Measurements from ENCODE around the gene GNAT1.

The GNAT1 gene

GRCh38 chr3:50167069-50167840 lies 24.2 kb upstream of the GNAT1 start:
- no peak for TF ChIP-seq CTCF (IDR thresholded peaks at IDR 0.05; ENCODE audit: borderline replicate concordance, insufficient read depth, low read depth, low read length)
- H3K4me3 ChIP-seq (ENCODE audit: low read depth, low read length) = no peak overlapping the region

- no peak for TF ChIP-seq CTCF (IDR thresholded peaks at IDR 0.05; ENCODE audit: borderline replicate concordance, insufficient read depth, low read depth, low read length)
- H3K4me3 ChIP-seq (ENCODE audit: low read depth, low read length) = no peak overlapping the region
Observed at GRCh38 chr3:50167841-50168209, 23.6 kb upstream of the GNAT1 start.

- no peak overlapping the region for H3K4me3 ChIP-seq (ENCODE audit: low read depth, low read length)
- TF ChIP-seq CTCF (IDR thresholded peaks at IDR 0.05; ENCODE audit: borderline replicate concordance, insufficient read depth, low read depth, low read length) = no peak
Observed at GRCh38 chr3:50168388-50168787, 23.0 kb upstream of the GNAT1 start.

- no peak overlapping the region for H3K4me3 ChIP-seq (ENCODE audit: low read depth, low read length)
- TF ChIP-seq CTCF (IDR thresholded peaks at IDR 0.05; ENCODE audit: borderline replicate concordance, insufficient read depth, low read depth, low read length) = no peak
Observed at GRCh38 chr3:50168791-50169190, 22.6 kb upstream of the GNAT1 start.

- no peak overlapping the region for H3K4me3 ChIP-seq (ENCODE audit: low read depth, low read length)
- no peak for TF ChIP-seq CTCF (IDR thresholded peaks at IDR 0.05; ENCODE audit: borderline replicate concordance, insufficient read depth, low read depth, low read length)
Observed at GRCh38 chr3:50169232-50169832, 22.1 kb upstream of the GNAT1 start.

- no peak overlapping the region for H3K4me3 ChIP-seq (ENCODE audit: low read depth, low read length)
- TF ChIP-seq CTCF (IDR thresholded peaks at IDR 0.05; ENCODE audit: borderline replicate concordance, insufficient read depth, low read depth, low read length) = no peak
Observed at GRCh38 chr3:50169858-50170257, 21.6 kb upstream of the GNAT1 start.

GRCh38 chr3:50170689-50171088 lies 20.7 kb upstream of the GNAT1 start:
- no peak overlapping the region for H3K4me3 ChIP-seq (ENCODE audit: low read depth, low read length)
- TF ChIP-seq CTCF (IDR thresholded peaks at IDR 0.05; ENCODE audit: borderline replicate concordance, insufficient read depth, low read depth, low read length) = no peak

Data from GM12875 (cell line).